ENCODE measurements around the gene MS4A4A.

DNA sequence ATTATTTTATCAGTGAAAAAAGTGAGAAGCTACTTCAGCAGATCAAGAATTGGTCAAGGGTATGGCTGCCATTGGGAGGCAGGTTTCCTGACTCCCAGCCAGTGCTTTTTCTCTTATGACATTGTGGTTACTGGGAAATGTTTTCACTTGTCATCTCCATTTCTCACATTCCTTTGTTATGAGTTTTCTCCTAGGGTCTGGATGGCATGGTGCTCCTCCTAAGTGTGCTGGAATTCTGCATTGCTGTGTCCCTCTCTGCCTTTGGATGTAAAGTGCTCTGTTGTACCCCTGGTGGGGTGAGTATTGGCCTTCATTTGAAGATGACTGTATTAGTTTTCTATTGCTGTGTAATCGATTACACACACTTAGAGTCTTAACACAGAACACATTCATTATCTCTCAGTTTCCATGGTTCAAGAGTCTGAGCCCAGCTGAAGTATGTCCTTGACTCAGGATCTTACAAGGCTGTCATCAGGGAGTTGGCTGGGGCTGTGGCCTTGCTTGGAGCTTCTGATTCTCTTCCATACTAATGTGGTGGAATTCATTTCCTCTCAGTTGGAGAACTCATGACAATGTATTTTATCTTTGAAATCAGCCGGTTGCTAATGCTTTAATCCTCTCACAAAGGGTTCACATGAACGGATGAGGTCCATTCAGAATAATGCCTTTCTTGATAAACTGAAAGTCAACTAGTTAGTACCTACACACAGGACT lies 25.6 kb downstream of the MS4A4A start:
- TF ChIP-seq, protein P1, sequence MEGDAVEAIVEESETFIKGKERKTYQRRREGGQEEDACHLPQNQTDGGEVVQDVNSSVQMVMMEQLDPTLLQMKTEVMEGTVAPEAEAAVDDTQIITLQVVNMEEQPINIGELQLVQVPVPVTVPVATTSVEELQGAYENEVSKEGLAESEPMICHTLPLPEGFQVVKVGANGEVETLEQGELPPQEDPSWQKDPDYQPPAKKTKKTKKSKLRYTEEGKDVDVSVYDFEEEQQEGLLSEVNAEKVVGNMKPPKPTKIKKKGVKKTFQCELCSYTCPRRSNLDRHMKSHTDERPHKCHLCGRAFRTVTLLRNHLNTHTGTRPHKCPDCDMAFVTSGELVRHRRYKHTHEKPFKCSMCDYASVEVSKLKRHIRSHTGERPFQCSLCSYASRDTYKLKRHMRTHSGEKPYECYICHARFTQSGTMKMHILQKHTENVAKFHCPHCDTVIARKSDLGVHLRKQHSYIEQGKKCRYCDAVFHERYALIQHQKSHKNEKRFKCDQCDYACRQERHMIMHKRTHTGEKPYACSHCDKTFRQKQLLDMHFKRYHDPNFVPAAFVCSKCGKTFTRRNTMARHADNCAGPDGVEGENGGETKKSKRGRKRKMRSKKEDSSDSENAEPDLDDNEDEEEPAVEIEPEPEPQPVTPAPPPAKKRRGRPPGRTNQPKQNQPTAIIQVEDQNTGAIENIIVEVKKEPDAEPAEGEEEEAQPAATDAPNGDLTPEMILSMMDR (IDR thresholded peaks at IDR 0.05; ENCODE audit: poor library complexity) = no peak
- TF ChIP-seq EZH2phosphoT487 (IDR thresholded peaks at IDR 0.05; ENCODE audit: low read depth, severe bottlenecking, unreplicated experiment) = no peak
- TF ChIP-seq EZH2 (IDR thresholded peaks at IDR 0.05; ENCODE audit: borderline replicate concordance) = no peak

All from hepatocyte (in vitro differentiated cells).